Subcutaneous adipose tissue (tissue), 4 donors: ENCODE data around the gene BEX3. TPM values are rescaled to one million over a fixed set of nuclear protein-coding genes. Genes with fewer than 3 reads are reported as not detected.

ENCODE experiments used
- CTCF ChIP-seq: fragments of 450-650 bp; IDR thresholded peaks from one replicate; pipeline ENCODE4 v1.5.1; 2016; ENCODE audit warnings: low read depth, mild to moderate bottlenecking, control low read depth, antibody characterized with exemption, moderate library complexity
- total RNA-seq, 4 donors: library from RNA; depleted of rRNA; stranded (reverse); fragments of >200 nt; gene quantifications; one replicate each; pipeline ENCODE4 v1.1.0, GENCODE V29; 2016

Gene BEX3
- 10 to 100 TPM; 48.1 to 80.8 (median 69.6) TPM for total RNA-seq

GRCh38 chrX:103376118-103376978, at the start of gene BEX3:
Gene BEX3 (plus strand): TSS chrX:103376538. CDS start chrX:103377522, 984 bp downstream.
- no peak for TF ChIP-seq CTCF

GRCh38 chrX:103329991-103330390, 46.3 kb upstream of the BEX3 start, which contains the start of gene TCEAL7:
Gene TCEAL7 (plus strand): TSS chrX:103330239. CDS start chrX:103331404, 1,165 bp downstream.
- no peak for TF ChIP-seq CTCF

GRCh38 chrX:103330681-103331288, 45.6 kb upstream of the BEX3 start:
- TF ChIP-seq CTCF = no peak

GRCh38 chrX:103338663-103339062, 37.7 kb upstream of the BEX3 start:
- no peak for TF ChIP-seq CTCF

GRCh38 chrX:103343105-103343504, 33.2 kb upstream of the BEX3 start:
- no peak for TF ChIP-seq CTCF

GRCh38 chrX:103344606-103345005, 31.7 kb upstream of the BEX3 start:
- no peak for TF ChIP-seq CTCF

- TF ChIP-seq CTCF = no peak
Measured at GRCh38 chrX:103347682-103348397, 28.5 kb upstream of the BEX3 start.
